Retinal pigment epithelial cell (primary cell): ENCODE measurements around the gene LOC128125822.
A peak's percentile ranks its signal among the peaks of the same experiment; 100 is the strongest.
"Not testable (repeated sequence)": the region's sequence is repeated elsewhere in the genome, so short reads cannot be mapped to it uniquely, and the experiment has no call there.

ENCODE experiments used
- DNase-seq: peaks from one replicate; pipeline ENCODE4 v3.0.0-alpha.2; 2010; ENCODE audit warnings: low read depth
- H3K4me3 ChIP-seq: 2 replicates; pipeline ENCODE4 v1.5.1; 2011; ENCODE audit warnings: mild to moderate bottlenecking, low read length, control low read depth, moderate library complexity
- TF ChIP-seq, protein P1 (sequence below): conservative IDR thresholded peaks from 2 replicates; pipeline ENCODE4 v1.5.1; 2011; ENCODE audit warnings: low read depth, low read length, control low read depth, inconsistent platforms

Gene LOC128125822

DNA sequence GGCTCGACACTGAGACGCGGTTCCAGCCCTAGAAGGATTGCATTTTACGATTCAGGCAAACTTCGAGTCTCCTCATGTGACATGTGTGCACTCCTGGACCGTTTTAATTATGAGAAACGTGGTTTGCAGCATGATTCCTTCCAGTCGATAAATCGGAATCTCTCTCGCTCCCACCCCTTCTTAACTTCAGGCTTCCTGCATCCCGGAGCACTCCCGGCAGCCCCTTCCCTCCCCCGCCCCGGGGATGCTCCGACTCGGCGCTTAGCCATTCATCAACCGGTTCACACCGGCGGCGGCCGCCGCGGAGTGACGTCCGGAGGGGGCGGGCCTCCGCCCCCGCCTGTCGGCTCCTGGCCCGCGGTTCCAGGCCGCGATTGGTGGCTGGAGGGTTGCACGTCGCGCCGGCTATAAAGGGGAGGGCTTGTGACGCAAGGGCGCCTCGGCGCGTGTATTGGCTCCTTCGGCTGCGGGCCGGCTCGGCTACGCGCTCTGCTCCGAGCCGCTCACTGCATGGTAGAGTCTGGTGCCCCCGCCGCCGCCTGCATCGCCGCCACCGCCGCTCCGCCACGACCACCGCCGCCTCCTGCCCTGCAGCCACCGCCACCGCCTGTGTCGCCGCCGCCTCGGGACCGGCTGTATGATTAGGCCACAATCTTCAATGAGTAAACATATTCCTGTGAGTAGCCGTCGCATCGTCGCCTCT, at the start of gene LOC128125822, which contains the start of gene PTP4A1:
Gene LOC128125822, plus strand, starts transcription at position 437 of the 703 bp plus-strand sequence.
Gene PTP4A1, plus strand, starts transcription at position 437 of the 703 bp plus-strand sequence. CDS start 4,401 bp downstream, outside the sequence.
- H3K4me3 ChIP-seq: peak within 1 kb of the TSS; percentile 89
- TF ChIP-seq, protein P1, sequence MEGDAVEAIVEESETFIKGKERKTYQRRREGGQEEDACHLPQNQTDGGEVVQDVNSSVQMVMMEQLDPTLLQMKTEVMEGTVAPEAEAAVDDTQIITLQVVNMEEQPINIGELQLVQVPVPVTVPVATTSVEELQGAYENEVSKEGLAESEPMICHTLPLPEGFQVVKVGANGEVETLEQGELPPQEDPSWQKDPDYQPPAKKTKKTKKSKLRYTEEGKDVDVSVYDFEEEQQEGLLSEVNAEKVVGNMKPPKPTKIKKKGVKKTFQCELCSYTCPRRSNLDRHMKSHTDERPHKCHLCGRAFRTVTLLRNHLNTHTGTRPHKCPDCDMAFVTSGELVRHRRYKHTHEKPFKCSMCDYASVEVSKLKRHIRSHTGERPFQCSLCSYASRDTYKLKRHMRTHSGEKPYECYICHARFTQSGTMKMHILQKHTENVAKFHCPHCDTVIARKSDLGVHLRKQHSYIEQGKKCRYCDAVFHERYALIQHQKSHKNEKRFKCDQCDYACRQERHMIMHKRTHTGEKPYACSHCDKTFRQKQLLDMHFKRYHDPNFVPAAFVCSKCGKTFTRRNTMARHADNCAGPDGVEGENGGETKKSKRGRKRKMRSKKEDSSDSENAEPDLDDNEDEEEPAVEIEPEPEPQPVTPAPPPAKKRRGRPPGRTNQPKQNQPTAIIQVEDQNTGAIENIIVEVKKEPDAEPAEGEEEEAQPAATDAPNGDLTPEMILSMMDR: no peak
- DNase-seq: peak; percentile 92

DNA sequence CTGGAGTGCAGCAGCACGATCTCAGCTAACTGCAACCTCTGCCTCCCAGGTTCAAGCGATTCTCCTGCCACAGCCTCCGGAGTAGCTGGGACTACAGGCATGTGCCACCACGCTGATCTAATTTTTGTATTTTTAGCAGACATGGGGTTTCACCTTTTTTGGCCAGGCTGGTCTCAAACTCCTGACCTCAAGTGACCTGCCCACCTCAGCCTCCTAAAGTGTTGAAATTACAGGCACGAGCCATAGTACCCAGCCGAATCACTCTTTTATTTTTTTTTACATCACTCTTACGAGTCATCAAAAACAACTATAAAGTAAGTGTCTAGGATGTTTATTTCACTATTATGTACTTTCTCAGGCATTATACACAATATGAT, 49.4 kb upstream of the LOC128125822 start:
- not testable (repeated sequence) for DNase-seq, H3K4me3 ChIP-seq

DNA sequence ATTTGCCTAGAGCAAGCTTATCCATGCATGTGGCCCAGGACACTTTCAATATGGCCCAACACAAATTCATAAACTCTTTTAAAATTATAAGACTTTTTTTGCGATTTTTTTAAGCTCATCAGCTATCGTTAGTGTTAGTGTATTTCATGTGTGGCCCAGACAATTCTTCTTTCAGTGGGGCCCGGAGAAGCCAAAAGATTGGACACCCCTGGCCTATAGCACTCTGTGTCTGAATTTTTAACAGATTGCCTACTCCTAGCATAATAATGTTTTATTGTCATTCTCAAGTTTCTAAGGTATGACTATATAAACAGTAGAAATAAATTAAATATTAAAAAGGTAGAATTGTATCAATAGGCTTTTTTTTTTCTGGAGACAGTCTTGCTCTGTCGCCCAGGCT, 48.6 kb upstream of the LOC128125822 start:
- no peak overlapping the region for H3K4me3 ChIP-seq
- TF ChIP-seq, protein P1: no peak
- DNase-seq: no peak

DNA sequence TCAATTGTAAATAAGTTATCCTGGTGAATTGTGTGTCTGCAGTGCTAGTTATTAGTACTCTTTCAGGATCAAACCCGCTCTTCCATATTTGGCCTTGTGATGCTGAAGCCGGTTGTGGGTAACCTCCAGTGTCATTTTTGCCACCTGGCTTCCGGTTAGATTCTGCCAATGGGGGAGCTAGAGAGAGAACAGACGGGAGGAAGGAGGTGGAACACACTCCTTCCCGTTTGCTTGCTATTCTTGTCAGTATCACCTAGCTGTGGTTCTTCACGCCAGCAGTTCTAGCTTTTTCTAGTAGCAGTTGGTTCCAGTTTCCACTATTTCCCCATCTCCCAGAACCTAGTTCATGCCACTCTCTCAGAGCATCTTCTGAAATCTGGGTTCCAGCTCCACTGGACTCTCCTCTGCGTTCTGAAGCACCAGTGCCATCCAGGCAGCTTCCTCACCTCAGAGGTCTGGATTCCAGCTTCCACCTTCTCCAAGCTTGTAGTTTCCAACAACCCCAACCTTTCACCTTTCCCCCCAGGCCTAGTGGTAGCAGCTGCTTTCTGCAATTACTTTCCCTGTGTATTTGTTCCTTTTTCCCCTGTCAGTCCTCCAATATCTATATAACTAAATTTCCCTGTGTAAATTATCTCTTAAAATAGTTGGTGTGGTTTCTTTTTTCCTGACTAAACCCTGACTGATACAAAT, 46.9 kb upstream of the LOC128125822 start:
- DNase-seq: no peak
- TF ChIP-seq, protein P1: no peak
- no peak overlapping the region for H3K4me3 ChIP-seq

DNA sequence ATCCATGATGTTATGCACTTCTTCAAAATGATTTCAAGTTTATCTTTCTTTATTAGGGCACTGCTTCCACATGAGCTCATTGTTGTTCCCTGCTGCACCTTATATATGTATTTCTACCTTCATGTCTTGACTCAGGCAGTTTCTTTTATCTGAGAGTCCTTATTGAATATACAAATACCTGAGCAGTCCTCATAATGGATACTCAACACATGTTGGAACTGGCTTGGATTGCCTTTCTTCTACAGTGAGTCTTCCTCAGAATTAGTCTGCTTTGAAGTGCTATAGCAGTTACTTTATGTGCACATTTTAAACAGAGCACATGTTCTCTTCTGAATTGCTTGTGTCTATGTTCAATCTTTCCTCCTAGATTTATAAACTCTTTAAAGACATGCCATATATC, 45.3 kb upstream of the LOC128125822 start:
- TF ChIP-seq, protein P1: no peak

DNA sequence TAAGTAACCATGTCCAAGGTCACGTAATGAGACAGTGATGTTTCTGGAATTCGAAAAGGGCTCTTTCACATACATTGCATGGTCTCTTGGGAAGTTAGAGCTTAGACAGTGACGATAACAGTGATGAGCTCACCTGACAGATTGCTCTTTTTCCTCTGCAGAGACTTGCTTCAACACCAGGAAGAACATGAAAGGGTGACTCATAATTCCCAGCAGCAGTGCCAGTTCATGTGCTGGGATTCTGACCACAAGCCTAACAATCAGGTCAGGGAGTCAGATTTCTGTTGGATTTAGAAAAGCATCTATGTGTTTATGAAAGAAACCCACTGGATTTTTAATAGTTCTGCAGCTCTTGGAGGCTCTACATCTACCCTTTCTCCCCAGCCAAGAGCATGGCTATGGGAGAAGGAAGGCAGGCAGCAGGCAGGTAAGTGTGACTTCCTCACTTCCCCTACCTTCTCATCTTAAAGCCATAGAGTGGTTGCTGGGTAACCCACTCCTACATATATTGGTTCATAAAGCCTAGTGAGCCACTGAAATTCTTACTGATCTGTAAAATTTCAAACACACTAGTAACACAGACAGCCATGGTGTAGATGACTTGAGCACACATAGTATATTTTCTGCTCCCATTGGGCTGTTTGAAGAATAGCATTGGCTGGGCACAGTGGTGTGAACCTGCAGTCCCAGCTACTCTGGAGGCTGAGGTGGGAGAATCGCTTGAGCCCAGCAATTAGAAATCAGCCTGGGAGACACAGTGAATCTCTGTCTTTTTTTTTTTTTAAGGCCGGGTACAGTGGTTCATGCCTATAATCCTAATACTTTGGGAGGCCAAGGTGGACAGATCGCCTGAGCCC, 44.4 kb upstream of the LOC128125822 start:
- TF ChIP-seq, protein P1: no peak
- no peak overlapping the region for H3K4me3 ChIP-seq
- peak; percentile 90 for DNase-seq

More for the DNA sequence above, 45.3 kb upstream of the LOC128125822 start:
- H3K4me3 ChIP-seq: no peak overlapping the region
- DNase-seq: no peak

DNA sequence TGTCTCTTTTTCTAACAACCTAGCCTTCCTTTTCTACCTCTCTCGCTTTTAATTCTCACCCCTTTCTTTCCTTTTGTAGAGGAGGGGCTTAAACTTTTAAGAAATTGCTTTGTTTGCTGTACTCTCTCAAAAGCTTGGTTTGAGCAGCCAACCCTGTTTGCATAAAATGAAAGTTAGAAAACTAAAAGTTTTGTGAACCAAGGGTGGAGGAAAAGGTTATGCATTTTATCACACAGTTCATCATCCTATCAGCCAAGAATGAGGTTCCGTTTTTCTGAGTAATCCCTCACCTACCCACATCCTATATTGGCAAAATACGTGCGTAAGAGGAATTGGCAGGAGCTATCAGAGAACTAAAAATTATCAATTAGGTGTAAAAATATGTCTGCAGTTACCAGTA, 42.8 kb upstream of the LOC128125822 start:
- H3K4me3 ChIP-seq: no peak overlapping the region
- no peak for DNase-seq

More for the DNA sequence above, 42.8 kb upstream of the LOC128125822 start:
- TF ChIP-seq, protein P1: no peak
